Ovary (tissue), 3 donors: ENCODE data around the gene RBM15B.

Experiments
- EP300 ChIP-seq: sonication (generic); formaldehyde crosslinking; IDR thresholded peaks from one replicate; pipeline ENCODE4 v1.6.1; 2017; ENCODE audit warnings: antibody characterized with exemption
- POLR2A ChIP-seq: fragments of 450-650 bp; IDR thresholded peaks from one replicate; pipeline ENCODE4 v1.6.1; 2017; ENCODE audit warnings: antibody characterized with exemption, mild to moderate bottlenecking, moderate library complexity
- TF ChIP-seq, protein P1 (sequence below), 3 donors: fragments of 450-650 bp in 2 of 3; fragments of 200-600 bp in 1 of 3; IDR thresholded peaks; one replicate each; pipeline versions ENCODE4 v1.5.1 to v1.8.0; 2016 to 2022; ENCODE audit warnings: antibody characterized with exemption in 3 of 3, mild to moderate bottlenecking in 1 of 3
- donor health status: DM: no; HTN: no; CAD: no.

DNA sequence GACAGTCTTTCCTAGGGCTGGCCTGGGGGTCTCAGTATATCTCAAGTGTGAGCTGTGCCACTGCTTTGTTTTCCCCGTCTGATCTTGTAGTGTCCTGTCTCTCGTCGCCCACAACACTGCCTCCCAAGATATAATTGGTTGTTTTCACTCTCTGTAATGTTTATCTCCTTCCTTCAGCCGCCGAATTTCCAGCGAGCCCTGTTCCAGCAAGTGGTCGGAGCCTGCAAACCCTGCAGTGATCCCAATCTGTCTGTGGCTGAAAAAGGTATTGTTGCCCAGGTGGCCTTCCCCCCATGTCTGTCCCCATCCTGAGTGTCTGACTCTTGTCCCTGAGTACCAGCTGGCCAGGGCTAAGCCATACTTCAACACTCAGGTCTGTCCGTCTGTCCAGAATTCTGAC is 15.5 kb upstream of the RBM15B start:
- TF ChIP-seq, protein P1, sequence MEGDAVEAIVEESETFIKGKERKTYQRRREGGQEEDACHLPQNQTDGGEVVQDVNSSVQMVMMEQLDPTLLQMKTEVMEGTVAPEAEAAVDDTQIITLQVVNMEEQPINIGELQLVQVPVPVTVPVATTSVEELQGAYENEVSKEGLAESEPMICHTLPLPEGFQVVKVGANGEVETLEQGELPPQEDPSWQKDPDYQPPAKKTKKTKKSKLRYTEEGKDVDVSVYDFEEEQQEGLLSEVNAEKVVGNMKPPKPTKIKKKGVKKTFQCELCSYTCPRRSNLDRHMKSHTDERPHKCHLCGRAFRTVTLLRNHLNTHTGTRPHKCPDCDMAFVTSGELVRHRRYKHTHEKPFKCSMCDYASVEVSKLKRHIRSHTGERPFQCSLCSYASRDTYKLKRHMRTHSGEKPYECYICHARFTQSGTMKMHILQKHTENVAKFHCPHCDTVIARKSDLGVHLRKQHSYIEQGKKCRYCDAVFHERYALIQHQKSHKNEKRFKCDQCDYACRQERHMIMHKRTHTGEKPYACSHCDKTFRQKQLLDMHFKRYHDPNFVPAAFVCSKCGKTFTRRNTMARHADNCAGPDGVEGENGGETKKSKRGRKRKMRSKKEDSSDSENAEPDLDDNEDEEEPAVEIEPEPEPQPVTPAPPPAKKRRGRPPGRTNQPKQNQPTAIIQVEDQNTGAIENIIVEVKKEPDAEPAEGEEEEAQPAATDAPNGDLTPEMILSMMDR (IDR thresholded peaks at IDR 0.05): no peak
- TF ChIP-seq POLR2A: no peak
- TF ChIP-seq EP300: no peak
